Natural killer cell (primary cell): ENCODE results near the gene KRT40. TPM values are rescaled to one million over a fixed set of nuclear protein-coding genes. Genes with fewer than 3 reads are reported as not detected.

ENCODE experiments used
- ATAC-seq, 3 donors: fragments of 150-1000 bp in 2 of 3; fragments of 200-7000 bp in 1 of 3; cut with Tn5 transposase; 1 replicate in 1 of 3; 2 replicates in 2 of 3; pipeline ENCODE4 v1.10.0; 2021; ENCODE audit warnings: mild to moderate bottlenecking in 2 of 3, moderate library complexity in 2 of 3
- DNase-seq, 2 donors: peaks; one replicate each; pipeline versions ENCODE4 v3.0.0 to v3.0.0-alpha.2; 2013 to 2021; ENCODE audit warnings: mixed read lengths in 1 of 2
- H3K27ac ChIP-seq: one replicate; pipeline ENCODE4 v1.5.1; 2013; ENCODE audit warnings: mild to moderate bottlenecking, low read length
- H3K27me3 ChIP-seq: one replicate; pipeline ENCODE4 v1.6.1; 2013; ENCODE audit warnings: low read length; ENCODE audit not compliant: control insufficient read depth, insufficient read depth
- H3K36me3 ChIP-seq: one replicate; pipeline ENCODE4 v1.6.1; 2013; ENCODE audit warnings: low read length; ENCODE audit not compliant: control insufficient read depth, insufficient read depth
- H3K4me1 ChIP-seq: one replicate; pipeline ENCODE4 v1.6.1; 2013; ENCODE audit warnings: low read length; ENCODE audit not compliant: control insufficient read depth, insufficient read depth
- H3K4me3 ChIP-seq: one replicate; pipeline ENCODE4 v1.5.1; 2013; ENCODE audit warnings: low read length
- H3K9me3 ChIP-seq: one replicate; pipeline ENCODE4 v1.6.1; 2013; ENCODE audit warnings: low read length; ENCODE audit not compliant: control insufficient read depth, insufficient read depth
- H3K27ac Mint-ChIP-seq, 2 donors: one replicate each; pipeline ENCODE4 v1.8.0; 2022; ENCODE audit warnings: mild to moderate bottlenecking in 2 of 2, mixed read lengths in 2 of 2, moderate library complexity in 1 of 2
- H3K27me3 Mint-ChIP-seq, 2 donors: one replicate each; pipeline ENCODE4 v1.8.0; 2022; ENCODE audit warnings: low read depth in 2 of 2, mixed read lengths in 2 of 2
- H3K36me3 Mint-ChIP-seq: one replicate; pipeline ENCODE4 v1.8.0; 2022; ENCODE audit warnings: mixed read lengths
- H3K4me1 Mint-ChIP-seq, 2 donors: one replicate each; pipeline ENCODE4 v1.8.0; 2022; ENCODE audit warnings: mixed read lengths in 2 of 2
- H3K4me3 Mint-ChIP-seq: one replicate; pipeline ENCODE4 v1.8.0; 2022; ENCODE audit warnings: mild to moderate bottlenecking, moderate library complexity, mixed read lengths
- H3K9me3 Mint-ChIP-seq, 2 donors: one replicate each; pipeline ENCODE4 v1.8.0; 2022; ENCODE audit warnings: mixed read lengths in 2 of 2
- CTCF ChIP-seq: fragments of 200-600 bp; IDR thresholded peaks from one replicate; pipeline ENCODE4 v1.8.0; 2022; ENCODE audit warnings: antibody characterized with exemption
- WGBS: methylation state at CpG from one replicate; pipeline ENCODE4 v1.1.7; 2013; ENCODE audit warnings: missing lambda C conversion rate; ENCODE audit not compliant: insufficient coverage; 5-methylcytosine and 5-hydroxymethylcytosine counted together
- intact Hi-C: fragments of 100-400 bp; cut with micrococcal nuclease; formaldehyde crosslinking; loops from one replicate; pipeline ENCODE4 v1.14.2; 2022
- total RNA-seq, 4 donors: library from RNA; stranded (reverse); fragments of 120-200 nt in 1 of 4; gene quantifications; one replicate each; pipeline versions ENCODE4 v1.2.3 to v1.2.4, GENCODE V29; 2013 to 2022

The KRT40 gene
- total RNA-seq, 3 donors from 2014 or later (not counting 1 experiment from before 2014, with no cell fraction given), result not detected

GRCh38 chr17:40952661-40953060, 31.5 kb downstream of the KRT40 start:
- WGBS, result 85% methylated on average over 1 of the region's 1 CpG
- H3K36me3 ChIP-seq, result no peaks in the 10 kb centered on the region
- intact Hi-C loops, result no loop called here
- DNase-seq (no peak), ATAC-seq (no peak)
- H3K27ac Mint-ChIP-seq, result no peak overlapping the region
- H3K4me3 Mint-ChIP-seq, result no peak overlapping the region
- no peaks in the 10 kb centered on the region for H3K9me3 Mint-ChIP-seq
- no peaks in the 10 kb centered on the region for H3K4me1 Mint-ChIP-seq
- no peaks in the 10 kb centered on the region for H3K36me3 Mint-ChIP-seq
- no peaks in the 10 kb centered on the region for H3K4me1 ChIP-seq
- no peak overlapping the region for H3K27ac ChIP-seq
- no peaks in the 10 kb centered on the region for H3K9me3 ChIP-seq
- peaks cover 34 to 66% of the 10 kb centered on the region in 2 donors for H3K27me3 Mint-ChIP-seq
- no peak for TF ChIP-seq CTCF
- H3K4me3 ChIP-seq, result no peak overlapping the region
- H3K27me3 ChIP-seq, result no peaks in the 10 kb centered on the region

GRCh38 chr17:40952154-40952553, 32.0 kb downstream of the KRT40 start:
- H3K36me3 Mint-ChIP-seq, result no peaks in the 10 kb centered on the region
- H3K4me1 ChIP-seq, result no peaks in the 10 kb centered on the region
- H3K27me3 Mint-ChIP-seq, result peaks cover 34 to 71% of the 10 kb centered on the region in 2 donors
- peaks cover 2% of the 10 kb centered on the region for H3K27me3 ChIP-seq
- TF ChIP-seq CTCF, result no peak
- no peak for ATAC-seq
- H3K9me3 ChIP-seq, result no peaks in the 10 kb centered on the region
- DNase-seq, result no peak
- H3K4me3 Mint-ChIP-seq, result no peak overlapping the region
- H3K9me3 Mint-ChIP-seq, result no peaks in the 10 kb centered on the region
- intact Hi-C loops, result no loop called here
- H3K27ac ChIP-seq, result no peak overlapping the region
- no peak overlapping the region for H3K4me3 ChIP-seq
- H3K27ac Mint-ChIP-seq, result no peak overlapping the region
- no CpG with 5 or more reads among the region's 2 CpGs for WGBS
- no peaks in the 10 kb centered on the region for H3K36me3 ChIP-seq
- H3K4me1 Mint-ChIP-seq, result no peaks in the 10 kb centered on the region

GRCh38 chr17:40951011-40951622, 33.0 kb downstream of the KRT40 start:
- no peaks in the 10 kb centered on the region for H3K9me3 ChIP-seq
- Mint-ChIP-seq H3K4me1 (no peaks in the 10 kb centered on the region), H3K4me3 (no peak overlapping the region), H3K9me3 (no peaks in the 10 kb centered on the region), H3K27me3 (peaks cover 43 to 73% of the 10 kb centered on the region in 2 donors), H3K36me3 (no peaks in the 10 kb centered on the region), H3K27ac (no peak overlapping the region)
- H3K4me1 ChIP-seq, result no peaks in the 10 kb centered on the region
- H3K27ac ChIP-seq, result no peak overlapping the region
- TF ChIP-seq CTCF, result no peak
- intact Hi-C loops, result no loop called here
- DNase-seq (no peak), ATAC-seq (no peak)
- no peaks in the 10 kb centered on the region for H3K36me3 ChIP-seq
- no peak overlapping the region for H3K4me3 ChIP-seq
- 89% methylated on average over 2 of the region's 2 CpGs for WGBS
- H3K27me3 ChIP-seq, result peaks cover 7% of the 10 kb centered on the region

- no peaks in the 10 kb centered on the region for H3K4me1 ChIP-seq
- intact Hi-C loops, result no loop called here
- no peak overlapping the region for H3K27ac ChIP-seq
- Mint-ChIP-seq H3K27ac (no peak overlapping the region), H3K36me3 (no peaks in the 10 kb centered on the region), H3K9me3 (no peaks in the 10 kb centered on the region), H3K27me3 (peaks cover 51 to 74% of the 10 kb centered on the region in 2 donors), H3K4me3 (no peak overlapping the region), H3K4me1 (no peaks in the 10 kb centered on the region)
- TF ChIP-seq CTCF, result no peak
- 88% methylated on average over 6 of the region's 7 CpGs for WGBS
- DNase-seq, result no peak
- H3K4me3 ChIP-seq, result no peak overlapping the region
- H3K9me3 ChIP-seq, result no peaks in the 10 kb centered on the region
- no peaks in the 10 kb centered on the region for H3K36me3 ChIP-seq
- peaks cover 7% of the 10 kb centered on the region for H3K27me3 ChIP-seq
- no peak for ATAC-seq
Measured at GRCh38 chr17:40950176-40950575, 34.0 kb downstream of the KRT40 start.
